ENCODE data around the gene NEUROD6.

NEUROD6 gene

DNA sequence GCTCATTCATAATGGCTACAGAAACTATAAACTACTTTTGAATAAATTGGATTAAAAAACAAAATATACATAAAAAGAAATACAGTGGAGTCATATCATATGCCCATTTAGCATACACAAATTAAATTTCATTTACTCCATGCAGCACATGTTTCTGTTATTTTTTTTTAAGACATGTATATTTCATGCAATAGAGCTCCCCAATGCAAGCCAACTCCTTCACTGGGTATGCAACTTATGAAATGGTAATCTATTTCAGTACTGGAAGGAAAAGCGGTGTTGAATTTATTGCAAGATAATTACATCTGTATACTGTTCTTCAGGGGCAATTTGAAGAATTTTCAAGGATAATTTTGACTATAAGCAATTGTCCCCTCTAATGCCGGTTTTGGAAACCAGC lies 49.9 kb downstream of the NEUROD6 start:
- H3K4me3 ChIP-seq (ENCODE audit: low read depth, low read length), result no peak overlapping the region
- TF ChIP-seq, protein P1, sequence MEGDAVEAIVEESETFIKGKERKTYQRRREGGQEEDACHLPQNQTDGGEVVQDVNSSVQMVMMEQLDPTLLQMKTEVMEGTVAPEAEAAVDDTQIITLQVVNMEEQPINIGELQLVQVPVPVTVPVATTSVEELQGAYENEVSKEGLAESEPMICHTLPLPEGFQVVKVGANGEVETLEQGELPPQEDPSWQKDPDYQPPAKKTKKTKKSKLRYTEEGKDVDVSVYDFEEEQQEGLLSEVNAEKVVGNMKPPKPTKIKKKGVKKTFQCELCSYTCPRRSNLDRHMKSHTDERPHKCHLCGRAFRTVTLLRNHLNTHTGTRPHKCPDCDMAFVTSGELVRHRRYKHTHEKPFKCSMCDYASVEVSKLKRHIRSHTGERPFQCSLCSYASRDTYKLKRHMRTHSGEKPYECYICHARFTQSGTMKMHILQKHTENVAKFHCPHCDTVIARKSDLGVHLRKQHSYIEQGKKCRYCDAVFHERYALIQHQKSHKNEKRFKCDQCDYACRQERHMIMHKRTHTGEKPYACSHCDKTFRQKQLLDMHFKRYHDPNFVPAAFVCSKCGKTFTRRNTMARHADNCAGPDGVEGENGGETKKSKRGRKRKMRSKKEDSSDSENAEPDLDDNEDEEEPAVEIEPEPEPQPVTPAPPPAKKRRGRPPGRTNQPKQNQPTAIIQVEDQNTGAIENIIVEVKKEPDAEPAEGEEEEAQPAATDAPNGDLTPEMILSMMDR (IDR thresholded peaks at IDR 0.05; ENCODE audit: control insufficient read depth, extremely low read depth, insufficient read depth), result no peak
- DNase-seq (ENCODE audit: low read depth), result no peak
